ENCODE results near the gene CFAP97D2. TPM values are rescaled to one million over a fixed set of nuclear protein-coding genes. Genes with fewer than 3 reads are reported as not detected.
"Not testable (repeated sequence)": the region's sequence is repeated elsewhere in the genome, so short reads cannot be mapped to it uniquely, and the experiment has no call there.

CFAP97D2 gene
- polyA plus RNA-seq (ENCODE audit: insufficient read length in 4 of 4): 10 to 100 TPM in 1 of 4 donors, not detected in 3; 10.1 TPM

DNA sequence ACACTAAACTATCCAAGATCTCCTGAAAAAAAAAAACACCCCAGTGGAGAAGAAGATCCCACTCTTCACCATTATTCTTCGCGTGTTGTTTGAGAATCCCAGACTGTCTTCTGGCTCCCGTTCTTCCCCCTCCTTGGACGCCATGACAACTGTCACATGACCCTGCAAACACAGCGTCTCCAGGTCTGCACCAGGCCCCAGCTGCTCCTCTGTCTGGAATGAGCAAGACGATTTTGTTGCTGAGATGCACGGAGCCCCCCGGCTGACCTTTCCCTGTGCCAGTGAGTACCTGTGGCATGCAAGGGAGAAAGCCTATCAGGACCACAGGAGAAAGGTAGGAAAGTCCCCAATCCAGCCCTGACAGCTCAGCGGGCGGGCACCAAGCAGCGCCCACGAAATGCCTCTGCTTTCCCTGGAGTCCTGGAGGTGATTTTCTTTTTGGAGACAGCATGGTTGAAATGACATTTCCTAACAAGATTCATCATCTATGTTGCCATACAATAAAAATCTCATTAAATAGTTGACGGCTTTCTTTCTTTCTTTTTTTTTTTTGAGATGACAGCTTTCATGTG lies at the start of gene CFAP97D2:
Gene CFAP97D2 (plus strand): TSS at position 171 of the 572 bp plus-strand sequence. CDS start 74 bp downstream, at position 245.
- DNase-seq (ENCODE audit: low read depth in 4 of 4, low spot score in 3 of 4): no peak

DNA sequence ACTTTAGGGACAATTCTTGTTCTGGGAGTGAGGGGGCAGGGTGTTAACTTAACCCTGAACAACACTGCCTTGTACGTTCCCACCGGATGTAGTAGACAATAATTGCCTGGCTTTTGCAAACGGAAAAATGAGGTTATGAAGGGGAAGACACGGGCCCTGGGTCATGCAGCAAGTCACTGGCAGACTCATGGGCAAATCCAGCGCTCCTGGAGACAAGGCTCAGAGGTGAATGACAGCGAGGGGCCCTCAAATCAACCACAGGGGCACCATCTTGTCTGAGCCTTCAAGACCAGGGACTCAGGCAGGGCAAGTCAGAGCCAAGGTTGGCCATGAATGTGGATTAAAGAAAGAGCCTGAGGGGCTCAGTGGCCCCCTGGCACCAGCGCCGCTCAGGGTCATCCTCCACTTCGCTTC lies 49.4 kb upstream of the CFAP97D2 start:
- no peak for DNase-seq (ENCODE audit: low read depth in 4 of 4, low spot score in 3 of 4)

DNA sequence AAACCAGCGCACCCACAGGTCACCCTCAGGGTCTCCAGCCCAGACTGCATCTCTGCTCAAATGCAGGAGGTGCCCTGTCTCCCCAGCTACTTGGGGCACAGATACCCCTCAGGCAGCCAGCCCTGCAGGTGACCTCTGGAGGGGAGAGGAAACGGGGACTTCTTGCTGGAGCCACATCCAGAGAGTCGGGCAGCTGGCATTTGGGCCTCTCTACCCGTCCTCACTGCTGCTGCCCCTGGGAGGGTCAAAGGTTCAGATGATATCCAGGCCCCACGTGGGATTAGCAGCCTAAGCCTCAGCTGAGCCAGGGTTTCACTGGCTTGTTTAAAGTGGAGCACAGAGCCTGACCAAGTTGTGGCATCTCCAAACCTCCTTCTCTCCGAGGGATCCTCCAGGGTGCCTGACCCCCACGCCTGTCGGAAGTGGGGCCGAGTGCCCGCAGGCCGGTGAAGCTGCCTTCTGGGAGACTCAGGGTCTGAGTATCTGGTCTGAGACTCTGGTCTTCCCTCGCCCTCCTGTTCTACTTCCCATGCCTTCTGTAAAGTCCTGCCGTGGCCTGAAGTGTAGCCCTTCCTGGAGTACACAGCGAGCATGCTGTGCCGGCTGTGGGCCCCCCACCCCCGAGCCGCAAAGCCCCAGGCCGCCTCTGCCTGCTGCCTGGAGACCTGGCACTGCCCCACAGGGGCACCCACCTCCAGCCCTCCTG lies 48.8 kb upstream of the CFAP97D2 start:
- no peak for DNase-seq (ENCODE audit: low read depth in 4 of 4, low spot score in 3 of 4)

DNA sequence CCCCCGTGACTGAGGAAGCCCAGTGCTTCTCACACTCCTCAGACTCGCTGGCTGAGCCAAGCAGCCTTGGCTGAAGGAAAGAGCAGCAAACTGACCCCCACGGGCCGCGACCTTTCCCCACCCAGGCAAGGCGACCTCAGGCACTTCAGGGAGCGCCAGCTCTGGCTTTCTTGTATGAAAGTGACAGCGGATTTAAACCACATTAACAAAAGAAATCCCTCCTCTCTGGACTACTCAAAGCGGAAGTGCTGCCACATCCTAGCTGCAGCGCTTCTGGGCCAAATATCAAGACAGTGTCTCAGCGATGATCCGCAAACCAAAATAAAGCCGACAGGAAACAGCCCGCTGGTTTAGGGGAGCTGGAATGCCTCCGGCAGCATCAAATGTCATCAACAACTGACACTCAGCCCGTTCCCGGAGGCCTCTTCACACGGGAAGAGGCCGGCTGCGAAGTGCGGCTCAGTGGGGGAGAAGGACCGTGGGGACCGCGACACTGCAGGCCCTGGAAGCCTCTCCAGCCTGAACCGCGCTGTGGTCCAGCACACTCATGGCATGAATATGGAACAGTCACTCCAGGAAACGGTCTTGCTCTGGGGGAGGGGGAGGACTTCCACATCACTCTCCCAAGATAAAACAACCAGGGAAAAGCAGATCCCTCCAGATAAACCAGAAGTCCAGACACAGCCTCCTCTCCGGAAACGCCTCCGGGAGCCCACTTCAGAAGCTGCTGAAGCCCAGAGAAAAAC lies 48.0 kb upstream of the CFAP97D2 start:
- no peak for DNase-seq (ENCODE audit: low read depth in 4 of 4, low spot score in 3 of 4)

DNA sequence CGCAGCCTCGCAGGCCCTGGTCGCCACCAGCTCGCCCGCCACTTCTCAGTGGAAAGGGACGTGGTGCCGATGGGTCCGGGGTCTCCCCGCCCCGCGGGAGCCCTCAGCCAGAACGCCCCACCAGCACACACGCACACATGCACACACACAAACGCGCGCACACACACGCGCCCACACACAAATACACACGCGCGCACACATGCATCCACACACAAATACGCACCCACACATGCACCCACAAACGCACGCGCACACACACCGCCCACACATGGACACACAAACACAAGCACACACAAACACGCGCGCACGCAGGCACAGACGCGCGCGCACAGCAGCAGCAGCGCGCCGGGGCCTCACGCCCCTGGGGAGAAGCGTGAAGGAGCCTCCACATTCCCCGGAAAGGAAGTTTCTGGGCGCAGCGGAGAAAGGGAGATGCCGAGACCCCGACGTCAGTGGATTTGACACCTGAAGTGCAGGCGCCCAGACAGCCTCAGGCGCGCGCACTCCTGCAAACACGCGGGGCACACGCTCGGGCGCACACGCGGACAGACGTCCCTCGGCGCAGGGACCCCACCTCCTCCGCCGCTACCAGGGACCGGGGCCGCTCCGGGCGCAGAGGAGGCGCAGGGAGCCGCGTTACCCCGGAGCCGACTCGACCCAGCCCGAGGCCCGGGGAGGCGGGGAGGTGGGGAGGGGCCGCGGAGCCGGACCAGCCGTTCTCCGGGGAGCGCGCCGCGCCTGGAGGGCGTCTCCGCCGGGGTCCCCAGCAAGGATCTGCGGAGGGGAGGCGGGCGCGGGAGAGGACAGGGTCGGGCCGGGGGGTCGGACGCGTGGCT lies 47.3 kb upstream of the CFAP97D2 start:
- DNase-seq (ENCODE audit: low read depth in 4 of 4, low spot score in 3 of 4): no peak

DNA sequence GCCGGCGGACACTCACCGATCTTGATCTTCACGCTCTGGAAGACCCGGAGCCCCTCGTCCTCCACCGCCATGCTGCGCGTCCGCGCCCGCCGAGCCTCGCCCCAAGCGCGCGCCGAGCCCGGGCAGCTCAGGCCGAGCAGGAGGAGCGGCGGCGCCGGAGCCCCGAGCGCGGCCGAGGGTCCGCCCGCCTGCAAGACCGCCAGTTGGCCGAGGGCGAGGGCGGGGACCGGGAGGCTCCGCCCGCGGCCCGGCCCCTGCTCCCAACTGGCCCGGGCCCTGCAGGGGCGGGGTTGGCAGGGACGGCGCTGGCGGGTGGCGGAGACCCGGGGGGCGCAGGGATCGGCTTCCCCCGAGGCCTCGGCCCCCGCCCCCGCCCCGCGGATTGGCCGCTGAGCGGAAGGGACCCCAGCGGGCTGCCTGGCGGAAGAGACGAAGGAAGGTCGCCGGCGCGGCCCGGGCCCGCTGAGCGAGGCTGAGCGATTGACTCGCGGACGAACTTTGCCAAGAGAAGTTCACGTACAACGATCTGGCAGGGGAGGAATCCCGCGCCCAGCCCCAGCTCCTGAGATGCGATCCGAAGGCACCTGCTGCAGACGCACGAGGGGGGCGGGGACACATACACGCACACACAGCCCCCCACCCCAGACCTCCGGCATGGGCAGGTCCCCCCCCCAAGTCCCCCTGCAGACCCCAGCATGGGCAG lies 46.5 kb upstream of the CFAP97D2 start, which contains the start of gene RASA3:
Gene RASA3 (minus strand): TSS at position 205 of the 703 bp plus-strand sequence. CDS start 134 bp downstream, at position 71.
- DNase-seq (ENCODE audit: low read depth in 4 of 4, low spot score in 3 of 4): peak in 2 of 4 donors; percentile 67 to 73

DNA sequence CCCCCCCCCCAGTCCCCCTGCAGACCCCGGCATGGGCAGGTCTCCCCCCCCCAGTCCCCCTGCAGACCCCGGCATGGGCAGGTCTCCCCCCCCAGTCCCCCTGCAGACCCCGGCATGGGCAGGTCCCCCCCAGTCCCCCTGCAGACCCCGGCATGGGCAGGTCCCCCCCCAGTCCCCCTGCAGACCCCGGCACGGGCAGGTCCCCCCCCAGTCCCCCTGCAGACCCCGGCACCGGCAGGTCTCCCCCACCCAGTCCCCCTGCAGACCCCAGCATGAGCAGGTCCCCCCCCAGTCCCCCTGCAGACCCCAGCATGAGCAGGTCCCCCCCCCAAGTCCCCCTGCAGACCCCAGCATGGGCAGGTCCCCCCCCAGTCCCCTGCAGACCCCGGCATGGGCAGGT lies 45.9 kb upstream of the CFAP97D2 start:
- DNase-seq (ENCODE audit: low read depth in 4 of 4, low spot score in 3 of 4): not testable (repeated sequence)

DNA sequence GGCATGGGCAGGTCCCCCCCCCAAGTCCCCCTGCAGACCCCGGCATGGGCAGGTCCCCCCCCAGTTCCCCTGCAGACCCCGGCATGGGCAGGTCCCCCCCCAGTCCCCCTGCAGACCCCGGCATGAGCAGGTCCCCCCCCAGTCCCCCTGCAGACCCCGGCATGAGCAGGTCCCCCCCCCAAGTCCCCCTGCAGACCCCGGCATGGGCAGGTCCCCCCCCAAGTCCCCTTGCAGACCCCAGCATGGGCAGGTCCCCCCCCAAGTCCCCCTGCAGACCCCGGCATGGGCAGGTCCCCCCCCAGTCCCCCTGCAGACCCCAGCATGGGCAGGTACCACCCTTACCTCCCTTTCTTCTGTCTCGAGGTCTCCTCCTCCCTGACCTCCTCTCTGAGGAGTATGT lies 45.5 kb upstream of the CFAP97D2 start:
- DNase-seq (ENCODE audit: low read depth in 4 of 4, low spot score in 3 of 4): not testable (repeated sequence)

DNA sequence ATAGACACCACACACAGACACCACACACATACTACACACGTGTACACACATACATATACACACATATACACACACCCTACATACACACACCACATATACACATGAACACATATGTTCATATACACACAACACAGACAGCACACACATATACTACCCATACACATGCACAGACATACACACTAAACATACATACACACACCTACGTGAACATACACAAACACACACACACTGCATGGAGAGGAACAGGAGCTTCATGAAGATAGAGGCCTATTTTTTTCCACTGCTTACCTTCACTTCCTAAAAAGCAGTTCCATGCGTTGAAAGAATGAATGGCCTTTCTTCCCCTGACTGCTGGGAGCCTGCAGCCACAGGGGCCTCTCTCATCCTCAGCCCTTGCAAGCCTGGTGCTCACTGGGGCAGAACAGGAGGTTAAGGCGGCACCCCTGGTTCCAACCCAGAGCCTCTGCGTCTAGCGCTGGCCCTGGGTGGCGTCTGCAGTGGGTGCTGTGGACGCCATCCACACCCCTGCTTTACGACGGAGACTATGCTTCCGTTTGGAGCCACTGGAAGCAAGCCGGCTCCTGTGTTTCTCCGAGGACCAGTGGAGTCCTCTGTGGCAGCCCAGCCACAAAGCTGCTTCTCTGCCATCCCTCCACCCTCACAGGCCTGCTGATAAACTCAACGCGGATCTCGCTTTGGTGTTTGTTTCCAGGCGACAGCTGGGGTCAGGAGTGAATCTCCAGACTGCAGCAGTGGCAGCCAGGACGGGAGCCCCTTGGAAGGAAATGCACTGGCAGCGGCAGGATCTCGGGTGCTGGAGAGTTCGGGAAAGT lies 44.7 kb upstream of the CFAP97D2 start:
- no peak for DNase-seq (ENCODE audit: low read depth in 4 of 4, low spot score in 3 of 4)

DNA sequence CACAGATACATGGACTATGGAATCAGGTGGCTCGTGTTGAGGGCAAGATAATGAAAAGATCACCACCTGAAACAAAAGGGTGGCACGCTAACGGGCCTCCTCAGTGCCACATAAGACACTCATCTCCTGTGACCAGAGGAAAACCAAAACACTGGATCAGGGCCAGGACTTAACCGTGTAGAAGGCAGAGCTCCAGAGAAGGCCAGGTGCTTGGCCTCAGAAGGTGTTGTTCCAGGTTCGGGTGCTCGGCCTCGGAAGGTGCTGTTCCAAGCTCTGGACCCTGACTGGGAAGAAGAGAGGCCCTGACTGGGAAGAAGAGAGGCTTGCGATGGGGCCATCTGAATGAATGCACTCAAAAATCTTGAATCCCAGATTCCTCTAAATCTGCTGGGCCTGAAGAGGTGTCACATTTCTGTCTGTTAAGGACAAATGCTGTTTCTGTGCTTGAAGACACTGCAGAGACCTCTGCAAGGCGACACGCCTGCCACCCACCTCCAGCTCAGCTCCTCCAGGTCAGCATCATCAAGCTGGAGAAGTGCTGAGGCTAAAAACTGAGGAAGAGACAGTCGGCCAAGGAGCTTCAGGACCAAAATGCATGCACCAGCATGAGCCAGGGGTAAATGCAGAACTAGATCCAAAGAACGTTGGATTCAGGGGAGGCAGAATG lies 44.0 kb upstream of the CFAP97D2 start:
- no peak for DNase-seq (ENCODE audit: low read depth in 4 of 4, low spot score in 3 of 4)

DNA sequence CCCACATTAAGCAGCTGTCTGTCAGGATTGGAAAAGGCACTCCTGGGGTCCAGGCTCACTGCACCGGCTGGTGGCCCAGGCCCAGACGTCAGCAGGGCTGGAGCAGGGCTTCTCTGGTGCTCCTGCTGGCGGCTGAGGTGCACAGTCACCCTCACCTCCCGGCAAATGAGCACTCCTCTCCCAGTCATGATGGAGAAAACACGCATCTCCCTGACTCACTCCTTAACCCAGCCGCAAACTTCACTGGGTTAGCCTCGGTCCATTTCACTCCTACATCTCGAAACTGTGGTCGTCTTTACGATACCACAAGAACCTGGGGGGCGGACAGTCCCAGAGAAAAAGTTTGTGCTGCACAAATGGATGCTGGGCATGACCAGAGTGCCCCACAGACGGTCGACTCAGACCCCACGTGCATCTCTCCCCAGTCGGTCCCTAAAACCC lies 43.3 kb upstream of the CFAP97D2 start:
- no peak for DNase-seq (ENCODE audit: low read depth in 4 of 4, low spot score in 3 of 4)

DNA sequence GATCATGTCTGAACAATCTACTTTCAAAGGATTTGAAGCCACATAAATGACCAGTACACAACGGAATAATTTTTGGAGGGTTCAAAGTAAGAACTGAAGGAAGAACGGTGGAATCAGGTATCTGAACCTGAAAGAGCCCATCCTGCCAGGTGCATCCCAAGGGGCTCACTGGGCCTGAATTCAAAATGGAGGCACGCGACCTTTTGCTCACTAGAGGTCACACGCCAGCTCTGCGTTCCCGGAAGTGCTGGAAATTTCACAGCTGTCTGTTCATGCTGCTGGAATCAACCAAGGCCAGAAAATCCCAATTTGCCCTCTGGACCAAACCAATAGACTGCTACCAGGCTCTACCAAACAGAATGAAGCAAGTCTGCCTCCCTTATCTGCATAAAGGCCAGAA lies 42.5 kb upstream of the CFAP97D2 start:
- DNase-seq (ENCODE audit: low read depth in 4 of 4, low spot score in 3 of 4): no peak

DNA sequence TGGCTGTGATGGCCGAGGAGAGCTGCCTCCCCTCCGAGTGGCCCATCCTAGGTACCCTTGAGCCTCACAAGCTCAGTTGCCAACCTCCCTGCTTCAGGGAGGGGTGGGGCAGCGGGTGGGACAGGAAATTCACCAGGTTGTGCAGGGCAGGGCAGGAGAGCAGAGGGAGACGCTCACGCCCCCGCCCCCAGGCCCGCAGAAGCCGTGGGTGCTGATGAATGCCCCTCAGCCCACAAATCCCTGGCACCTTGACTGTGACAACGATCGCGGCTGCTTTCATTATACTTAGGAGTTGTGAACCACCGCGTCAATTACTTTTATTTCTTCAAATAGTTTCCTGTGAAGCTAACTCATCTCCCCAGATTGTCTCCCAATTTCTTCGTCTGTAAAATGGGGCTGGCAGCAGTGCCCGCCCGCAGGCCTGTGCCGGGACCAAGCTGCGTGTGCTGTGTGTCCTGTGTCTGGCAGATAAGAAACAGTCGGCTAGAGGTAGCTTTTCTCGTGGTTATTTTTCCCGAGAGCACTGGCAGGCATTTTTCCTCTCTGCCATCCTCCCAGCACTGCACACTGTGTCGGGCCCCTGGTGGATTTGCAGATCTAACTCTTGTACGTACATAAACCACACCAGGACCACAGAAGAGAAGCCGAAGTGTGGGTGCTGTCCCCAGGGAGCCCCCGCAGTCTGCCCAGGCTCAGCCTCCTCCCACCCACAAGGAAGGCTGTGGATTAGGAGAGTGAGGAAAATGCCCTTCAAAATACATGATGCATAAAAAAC lies 38.7 kb upstream of the CFAP97D2 start:
- DNase-seq (ENCODE audit: low read depth in 4 of 4, low spot score in 3 of 4): no peak

DNA sequence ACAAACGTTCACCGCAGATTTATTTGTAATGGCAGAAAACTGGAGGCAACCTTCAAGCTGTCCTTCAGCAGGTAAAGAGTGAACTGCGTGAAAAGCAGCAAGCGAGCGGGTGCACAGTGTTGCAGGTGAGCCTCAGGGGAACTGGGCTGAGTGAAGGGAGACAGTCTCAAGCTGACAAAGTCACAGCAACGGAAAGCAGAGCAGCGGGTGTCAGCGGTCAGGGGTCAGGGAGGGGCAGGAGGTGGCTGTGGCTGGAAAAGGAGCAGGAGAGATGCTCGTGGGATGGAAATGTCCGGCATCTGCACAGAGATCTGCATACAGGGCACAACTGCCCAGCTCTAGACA lies 38.2 kb upstream of the CFAP97D2 start:
- no peak for DNase-seq (ENCODE audit: low read depth in 4 of 4, low spot score in 3 of 4)

DNA sequence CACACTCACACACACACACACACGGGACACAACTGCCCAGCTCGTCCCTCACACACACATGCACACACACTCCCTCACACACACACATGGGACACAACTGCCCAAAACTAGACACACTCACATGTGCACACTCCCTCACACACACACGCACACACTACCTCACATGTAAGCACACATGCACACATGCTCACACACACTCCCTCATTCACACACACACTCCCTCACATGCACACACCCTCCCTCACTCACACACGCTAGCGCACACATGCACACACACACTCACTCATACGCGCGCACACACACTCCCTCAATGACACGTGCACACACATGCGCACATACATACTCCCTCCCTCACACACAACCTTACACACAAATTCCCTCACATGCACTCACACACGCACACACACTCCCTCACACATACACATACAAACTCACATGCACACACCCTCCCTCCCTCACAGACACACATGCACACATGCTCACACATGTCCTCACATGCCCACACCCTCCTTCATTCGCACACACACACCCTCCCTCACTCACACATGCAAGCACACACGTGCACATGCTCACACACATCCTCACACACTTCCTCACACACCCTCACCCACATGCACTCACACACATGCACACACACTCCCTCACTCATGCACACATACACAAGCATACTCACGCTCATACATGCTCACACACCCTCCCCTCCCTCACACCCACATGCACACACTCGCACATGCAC lies 37.6 kb upstream of the CFAP97D2 start:
- no peak for DNase-seq (ENCODE audit: low read depth in 4 of 4, low spot score in 3 of 4)

DNA sequence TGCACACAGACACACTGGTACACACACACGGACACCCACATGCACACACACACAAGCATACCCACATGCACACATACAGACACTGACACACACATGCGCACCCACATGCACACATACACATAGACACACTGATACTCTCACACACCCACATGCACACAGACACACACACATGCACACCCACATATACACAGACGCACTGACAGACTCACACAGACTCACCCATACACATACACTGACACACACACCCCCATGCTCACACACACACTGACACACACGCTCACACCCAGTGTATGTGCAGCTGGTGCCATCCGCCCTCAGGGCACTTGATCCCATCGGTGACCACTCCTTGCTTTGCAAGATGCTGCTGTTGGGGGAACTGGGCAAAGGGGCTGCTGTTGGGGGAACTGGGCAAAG lies 36.9 kb upstream of the CFAP97D2 start:
- DNase-seq (ENCODE audit: low read depth in 4 of 4, low spot score in 3 of 4): no peak
